ENCODE data around the gene DDI1.
"Not testable (repeated sequence)": the region's sequence is repeated elsewhere in the genome, so short reads cannot be mapped to it uniquely, and the experiment has no call there.

The DDI1 gene

GRCh38 chr11:104043142-104043541, 6.7 kb downstream of the DDI1 start:
- no peak for DNase-seq

- no peak for DNase-seq
These were observed 7.3 kb downstream of the DDI1 start for GRCh38 chr11:104043678-104044239.

GRCh38 chr11:104046331-104046730, 9.9 kb downstream of the DDI1 start:
- DNase-seq, result no peak

- not testable (repeated sequence) for DNase-seq
These were observed 10.4 kb downstream of the DDI1 start for GRCh38 chr11:104046858-104047257.

- no peak for DNase-seq
These were observed 12.7 kb downstream of the DDI1 start for GRCh38 chr11:104049116-104049515.

GRCh38 chr11:104051778-104052177, 15.3 kb downstream of the DDI1 start:
- DNase-seq, result no peak

- no peak for DNase-seq
These were observed 17.5 kb downstream of the DDI1 start for GRCh38 chr11:104053743-104054478.

GRCh38 chr11:104054911-104055529, 18.6 kb downstream of the DDI1 start:
- DNase-seq, result no peak

GRCh38 chr11:104055596-104055995, 19.2 kb downstream of the DDI1 start:
- DNase-seq, result no peak

- no peak for DNase-seq
These were observed 21.5 kb downstream of the DDI1 start for GRCh38 chr11:104057908-104058307.

- no peak for DNase-seq
These were observed 22.2 kb downstream of the DDI1 start for GRCh38 chr11:104058680-104059079.

- no peak for DNase-seq
These were observed 23.8 kb downstream of the DDI1 start for GRCh38 chr11:104060004-104060794.

- no peak for DNase-seq
These were observed 24.4 kb downstream of the DDI1 start for GRCh38 chr11:104060820-104061219.

GRCh38 chr11:104061853-104062521, 25.5 kb downstream of the DDI1 start:
- no peak for DNase-seq

- no peak for DNase-seq
These were observed 27.7 kb downstream of the DDI1 start for GRCh38 chr11:104064034-104064630.

- DNase-seq, result no peak
These were observed 31.1 kb downstream of the DDI1 start for GRCh38 chr11:104067534-104067933.

GRCh38 chr11:104073950-104074705, 37.7 kb downstream of the DDI1 start:
- no peak for DNase-seq

- no peak for DNase-seq
These were observed 38.7 kb downstream of the DDI1 start for GRCh38 chr11:104075091-104075490.

- no peak for DNase-seq
These were observed 39.3 kb downstream of the DDI1 start for GRCh38 chr11:104075706-104076105.

GRCh38 chr11:104076455-104076854, 40.0 kb downstream of the DDI1 start:
- DNase-seq, result no peak

GRCh38 chr11:104078245-104078644, 41.8 kb downstream of the DDI1 start:
- no peak for DNase-seq

GRCh38 chr11:104078995-104079394, 42.6 kb downstream of the DDI1 start:
- DNase-seq, result no peak

All from kidney glomerular epithelial cell (primary cell).